HPDE6-E6E7 (cell line): ENCODE measurements around the gene PSMC5.
"Not testable (repeated sequence)": the region's sequence is repeated elsewhere in the genome, so short reads cannot be mapped to it uniquely, and the experiment has no call there.

Experiments used
- DNase-seq: peaks from one replicate; pipeline ENCODE4 v3.0.0; 2011; ENCODE audit warnings: missing footprints; ENCODE audit errors: extremely low spot score

PSMC5 gene

DNA sequence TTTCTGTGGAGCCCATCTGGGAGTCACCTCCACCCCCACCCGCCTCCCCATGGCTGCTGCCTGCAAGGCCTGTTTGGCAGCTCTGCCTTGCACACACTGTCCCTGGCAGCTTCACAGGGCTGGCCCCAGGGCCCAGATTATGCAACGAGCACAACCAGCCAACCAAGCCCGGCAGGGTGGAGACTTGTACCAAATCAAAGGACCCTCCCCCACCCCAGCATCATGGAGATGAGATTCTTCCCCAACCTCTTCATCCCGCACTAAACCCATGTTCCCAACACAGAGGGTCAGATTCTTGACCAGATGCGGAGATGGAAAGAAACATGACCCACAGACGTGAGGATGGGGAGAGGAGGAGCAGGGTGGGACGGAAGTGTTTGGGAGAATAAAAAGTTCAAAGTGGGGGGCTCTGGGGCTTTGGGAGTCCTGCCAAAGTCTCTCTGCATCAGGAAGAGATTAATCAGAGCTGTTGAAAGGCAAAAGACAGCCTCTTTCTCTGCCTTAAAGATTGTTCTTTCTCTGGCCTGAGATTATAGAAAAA is 11.5 kb downstream of the PSMC5 start:
- DNase-seq = peak; percentile 47

GRCh38 chr17:63840591-63841349 is 13.5 kb downstream of the PSMC5 start:
- no peak for DNase-seq

- no peak for DNase-seq
Measured at GRCh38 chr17:63841350-63842172, 14.3 kb downstream of the PSMC5 start.

GRCh38 chr17:63842173-63842539 is 14.9 kb downstream of the PSMC5 start:
- DNase-seq = no peak

DNA sequence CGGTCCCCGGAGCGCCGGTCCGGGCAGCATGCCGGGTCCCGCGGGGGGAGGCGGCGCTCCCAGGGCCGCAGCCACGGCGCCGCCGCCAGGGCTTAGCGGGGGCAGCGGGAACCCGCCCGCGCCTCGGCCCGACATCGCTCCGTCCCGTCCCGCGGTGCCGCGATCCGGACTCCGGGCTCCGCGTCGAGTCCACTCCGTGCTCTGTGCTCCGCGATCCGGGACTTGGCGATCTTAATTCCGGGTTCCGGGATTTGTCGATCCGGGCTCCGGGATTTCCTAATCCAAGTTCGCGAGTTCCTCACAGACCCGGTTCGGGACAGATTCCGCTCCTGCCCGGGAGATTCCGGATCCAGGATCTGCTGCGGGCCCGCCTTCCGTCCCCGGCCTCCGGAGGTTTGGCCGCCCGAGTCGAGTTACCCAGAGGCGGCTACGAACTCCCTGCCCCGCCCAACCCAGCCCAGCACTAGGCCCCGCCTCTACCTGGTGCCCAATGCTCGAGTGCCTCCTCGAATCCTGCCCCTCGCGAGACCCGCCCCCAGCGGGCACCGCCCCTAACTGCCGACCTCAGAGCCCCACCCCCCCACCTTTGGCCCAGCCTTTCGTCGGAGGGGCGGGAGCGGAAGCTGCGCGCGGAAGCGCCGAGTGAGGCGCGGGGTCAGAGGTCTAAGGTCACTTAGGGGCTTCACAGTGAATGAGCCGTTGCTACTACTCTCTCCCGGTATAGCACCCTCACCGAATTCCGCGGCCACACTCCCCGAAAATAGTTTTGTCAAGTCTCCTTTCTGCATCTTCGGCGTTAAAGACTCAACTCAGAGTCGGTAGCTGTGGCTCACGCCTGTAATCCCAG is 15.5 kb downstream of the PSMC5 start, which contains the start of gene SMARCD2:
SMARCD2 (minus strand) TSS at position 146 of the 847 bp plus-strand sequence; CDS start at position 135, 11 bp downstream.
- peak; percentile 94 for DNase-seq

- DNase-seq = not testable (repeated sequence)
Measured at GRCh38 chr17:63843387-63843888, 16.2 kb downstream of the PSMC5 start.

DNA sequence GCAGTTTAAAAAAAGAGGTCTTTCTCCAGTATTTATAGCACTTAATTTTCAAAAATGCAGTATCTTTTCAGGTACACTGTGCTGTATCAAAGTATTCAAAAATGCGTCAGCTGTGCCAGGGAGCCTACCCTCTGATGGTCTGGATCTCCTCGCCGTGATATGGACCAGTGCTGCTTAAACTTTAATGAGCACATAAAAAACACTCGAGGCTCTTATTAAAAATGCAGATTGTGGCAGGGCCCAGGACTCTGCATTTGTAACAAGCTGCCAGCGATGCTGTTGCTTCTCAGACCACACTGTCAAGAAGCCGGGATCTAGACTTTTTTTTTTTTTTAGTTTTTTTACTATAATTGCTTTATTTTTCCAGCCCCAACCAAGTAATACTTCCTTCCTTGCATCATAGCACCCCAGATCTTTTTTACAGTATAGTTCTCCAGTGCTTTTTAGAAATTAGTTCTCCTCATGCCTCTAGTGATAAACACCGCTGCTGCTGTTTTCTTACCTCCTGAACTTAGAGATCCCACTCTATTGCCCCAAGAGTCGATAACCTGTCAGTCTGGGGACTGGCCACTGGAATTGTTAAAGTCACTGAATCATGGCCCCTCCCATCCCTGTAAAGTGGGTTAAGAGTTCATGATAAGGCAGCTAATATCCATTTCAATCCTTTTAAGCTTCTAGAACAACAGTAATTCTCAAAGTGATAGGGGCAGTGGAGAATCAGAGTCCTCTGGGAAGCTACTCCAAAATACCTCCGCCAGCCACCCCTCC is 16.9 kb downstream of the PSMC5 start:
- DNase-seq = no peak

DNA sequence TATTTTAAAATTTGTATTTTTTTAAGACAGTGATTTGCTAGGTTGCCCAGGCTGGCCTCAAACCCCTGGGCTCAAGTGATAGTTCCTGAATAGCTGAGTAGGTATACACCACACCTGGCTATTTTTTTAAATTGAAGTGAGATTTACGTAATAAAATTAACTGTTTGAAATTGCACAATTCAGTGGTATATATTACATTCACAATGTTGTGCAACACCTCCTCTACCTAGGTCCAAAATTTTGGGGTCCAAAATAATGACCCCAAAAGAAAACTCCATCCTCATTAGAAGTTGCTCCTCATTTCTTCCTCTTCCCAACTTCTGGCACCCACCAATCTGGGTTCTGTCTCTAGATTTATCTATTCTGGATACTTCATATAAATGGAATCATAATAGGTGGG is 18.3 kb downstream of the PSMC5 start:
- no peak for DNase-seq

DNA sequence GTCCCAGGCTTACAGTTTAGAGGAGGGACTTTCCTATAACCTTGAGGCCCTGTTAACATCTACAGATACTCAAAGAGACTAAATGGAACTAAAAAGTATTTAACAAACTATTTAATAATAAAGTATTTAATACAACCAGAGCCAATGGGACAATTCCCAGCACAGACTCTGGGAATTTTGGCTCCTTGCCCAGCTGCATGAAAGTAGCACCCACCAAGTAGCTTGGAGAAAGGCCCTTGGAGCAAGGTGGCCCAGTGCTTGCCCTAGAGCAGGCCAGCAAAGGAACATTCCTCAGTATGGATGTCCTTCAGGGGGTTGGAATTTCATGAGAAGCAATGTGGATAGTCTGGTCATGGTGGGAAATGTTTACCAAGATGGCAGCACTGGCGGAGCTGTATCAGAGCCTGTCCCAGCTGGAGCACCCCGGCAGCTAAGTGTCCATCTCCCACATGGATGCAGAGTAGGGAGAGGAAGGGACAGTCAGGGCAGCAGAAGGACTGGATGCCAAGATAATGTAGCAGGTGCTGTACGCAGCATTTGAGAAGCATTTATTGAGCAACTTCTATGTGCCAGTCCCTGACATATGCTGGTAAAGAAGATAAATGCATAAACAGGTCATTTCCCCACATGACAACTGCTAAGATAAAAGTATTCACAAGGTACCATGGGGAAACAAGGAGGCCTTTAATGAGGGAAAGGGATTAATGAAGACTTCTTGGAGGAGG is 20.5 kb downstream of the PSMC5 start:
- DNase-seq = no peak

- DNase-seq = peak; percentile 96
Measured at GRCh38 chr17:63848834-63849689, 21.8 kb downstream of the PSMC5 start.

DNA sequence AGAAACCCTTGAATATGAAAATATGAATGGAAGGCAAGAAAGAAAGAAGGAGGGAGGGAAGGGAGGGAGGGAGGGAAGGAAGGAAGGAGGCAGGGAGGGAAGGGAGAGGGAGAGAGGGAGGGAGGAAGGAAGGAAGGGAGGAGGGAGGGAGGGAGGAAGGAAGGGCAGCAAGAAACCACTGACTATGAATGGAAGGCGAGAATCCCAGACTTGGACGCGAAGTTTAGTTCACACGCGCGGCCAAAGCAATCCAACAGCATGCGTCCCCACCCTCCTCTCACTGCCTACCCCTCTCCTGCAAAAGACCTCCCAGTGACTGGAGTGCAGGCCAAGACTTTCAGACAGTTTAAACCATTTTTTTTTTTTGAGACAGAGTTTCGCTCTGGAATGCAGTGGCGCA is 23.2 kb downstream of the PSMC5 start:
- DNase-seq = no peak

DNA sequence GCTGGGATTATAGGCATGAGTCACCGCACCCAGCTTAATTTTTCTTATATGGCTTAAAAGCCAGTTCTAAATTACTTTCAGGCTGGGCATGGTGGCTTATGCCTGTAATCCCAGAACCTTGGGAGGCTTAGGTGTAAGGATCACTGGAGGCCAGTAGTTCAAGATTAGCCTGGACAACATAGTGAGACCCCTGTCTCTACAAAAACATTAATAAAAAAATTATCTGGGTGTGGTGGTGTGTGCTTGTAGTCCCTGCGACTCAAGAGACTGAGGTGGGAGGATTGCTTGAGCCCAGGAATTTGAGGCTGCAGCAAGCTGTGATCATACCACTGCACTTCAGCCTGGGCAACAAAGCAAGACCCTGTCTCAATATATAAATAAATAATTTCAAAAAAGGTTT is 26.0 kb downstream of the PSMC5 start:
- no peak for DNase-seq

- no peak for DNase-seq
Measured at GRCh38 chr17:63854709-63855108, 27.5 kb downstream of the PSMC5 start.

DNA sequence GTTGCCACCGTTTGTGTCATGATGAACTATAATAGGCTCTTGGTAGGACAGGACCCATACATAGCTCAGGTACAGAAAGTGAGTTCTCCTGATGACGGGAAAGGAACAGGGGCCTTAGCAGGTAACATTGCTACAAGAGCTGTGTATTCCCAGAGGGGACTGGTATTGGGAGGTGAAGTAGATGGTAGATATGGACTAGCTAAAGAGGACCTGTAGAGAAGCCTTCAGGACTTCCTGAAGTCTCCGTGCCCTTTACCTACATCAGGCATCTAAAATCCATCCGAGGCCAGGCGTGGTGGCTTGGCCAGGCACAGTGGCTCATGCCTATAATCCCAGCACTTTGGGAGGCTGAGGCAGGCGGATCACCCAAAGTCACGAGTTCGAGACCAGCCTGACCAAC is 28.0 kb downstream of the PSMC5 start:
- no peak for DNase-seq

DNA sequence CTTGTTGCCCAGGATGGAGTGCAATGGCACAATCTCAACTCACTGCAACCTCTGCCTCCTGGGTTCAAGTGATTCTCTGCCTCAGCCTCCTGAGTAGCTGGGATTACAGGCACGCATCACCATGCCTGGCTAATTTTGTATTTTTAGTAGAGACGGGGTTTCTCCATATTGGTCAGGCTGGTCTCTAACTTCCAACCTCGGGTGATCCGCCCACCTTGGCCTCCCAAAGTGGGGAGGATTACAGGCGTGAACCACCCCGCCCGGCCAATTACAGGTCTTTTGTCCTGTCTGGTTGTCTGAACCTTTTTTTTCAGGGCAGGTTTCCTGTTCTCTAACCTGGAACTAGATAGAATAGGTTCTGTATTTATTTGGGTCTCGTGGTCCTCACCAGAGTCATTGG is 29.2 kb downstream of the PSMC5 start:
- not testable (repeated sequence) for DNase-seq

DNA sequence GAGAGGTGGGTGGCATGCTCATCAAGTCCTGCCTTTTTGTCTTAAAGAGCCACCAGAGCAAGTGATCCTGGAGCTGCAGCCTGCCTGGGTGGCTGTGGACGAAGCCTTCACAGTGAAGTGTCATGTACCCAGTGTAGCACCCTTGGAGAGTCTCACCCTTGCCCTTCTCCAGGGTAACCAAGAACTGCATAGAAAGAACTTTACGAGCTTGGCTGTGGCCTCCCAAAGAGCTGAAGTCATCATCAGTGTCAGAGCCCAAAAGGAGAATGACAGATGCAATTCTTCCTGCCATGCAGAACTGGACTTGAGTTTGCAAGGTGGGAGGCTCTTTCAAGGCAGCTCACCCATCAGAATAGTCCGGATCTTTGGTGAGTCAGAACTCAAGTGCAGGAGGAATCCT is 32.0 kb downstream of the PSMC5 start:
- no peak for DNase-seq

- not testable (repeated sequence) for DNase-seq
Measured at GRCh38 chr17:63866625-63867024, 39.4 kb downstream of the PSMC5 start.

DNA sequence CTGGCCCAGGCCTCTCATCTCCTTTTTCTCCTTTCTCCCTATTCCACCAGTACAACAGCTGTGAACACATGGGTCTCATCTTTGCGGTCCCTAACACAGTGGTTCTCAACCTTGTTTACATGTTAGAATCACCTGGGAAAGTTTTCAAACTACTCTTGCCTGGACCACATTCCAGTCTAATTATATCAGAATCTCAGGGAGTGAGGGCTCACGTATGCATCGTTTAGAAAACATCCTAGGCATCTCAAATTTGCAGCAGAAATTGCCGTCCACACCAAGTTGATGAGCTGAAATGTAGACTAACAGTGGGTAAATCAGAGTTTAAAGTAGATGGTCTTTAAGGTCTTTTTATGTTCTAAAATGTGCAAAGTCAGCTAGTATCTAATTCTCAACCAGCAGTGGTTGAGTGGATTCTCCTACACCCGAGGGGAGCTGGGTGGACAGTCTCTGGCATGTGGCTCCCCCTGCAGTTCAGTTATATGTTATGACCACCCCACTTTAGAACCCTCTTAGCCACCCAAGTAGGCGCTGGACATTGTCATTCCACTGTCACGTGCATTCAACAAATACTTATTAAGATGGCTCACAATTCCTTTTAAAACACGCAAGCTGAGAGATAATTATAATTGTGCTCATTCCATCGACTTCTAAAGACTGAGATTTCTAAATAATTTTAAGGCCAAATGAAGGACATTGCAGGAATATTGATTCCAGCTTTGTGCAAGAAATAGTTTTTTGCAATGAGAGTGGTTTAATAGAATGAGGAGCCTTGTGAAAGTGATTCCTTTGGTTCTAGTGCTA is 42.5 kb downstream of the PSMC5 start:
- DNase-seq = not testable (repeated sequence)
